Renal cortex interstitium (tissue), 11 donors: ENCODE results near the gene NRBP1. TPM values are rescaled to one million over a fixed set of nuclear protein-coding genes. Genes with fewer than 3 reads are reported as not detected.

Source experiments
- DNase-seq, 11 donors: peaks; one replicate each; pipeline ENCODE4 v3.0.0-alpha.2; 2013; ENCODE audit warnings: low read depth in 9 of 11, low spot score in 4 of 11; ENCODE audit errors: extremely low read depth in 1 of 11
- polyA plus RNA-seq, 3 donors: library from polyadenylated mRNA; unstranded; fragments of 120-200 nt; gene quantifications; one replicate each; pipeline ENCODE4 v1.2.1, GENCODE V29; 2013; ENCODE audit not compliant: insufficient read length in 3 of 3

The NRBP1 gene
- polyA plus RNA-seq, 3 donors: 122 to 134 (median 123) TPM

DNA sequence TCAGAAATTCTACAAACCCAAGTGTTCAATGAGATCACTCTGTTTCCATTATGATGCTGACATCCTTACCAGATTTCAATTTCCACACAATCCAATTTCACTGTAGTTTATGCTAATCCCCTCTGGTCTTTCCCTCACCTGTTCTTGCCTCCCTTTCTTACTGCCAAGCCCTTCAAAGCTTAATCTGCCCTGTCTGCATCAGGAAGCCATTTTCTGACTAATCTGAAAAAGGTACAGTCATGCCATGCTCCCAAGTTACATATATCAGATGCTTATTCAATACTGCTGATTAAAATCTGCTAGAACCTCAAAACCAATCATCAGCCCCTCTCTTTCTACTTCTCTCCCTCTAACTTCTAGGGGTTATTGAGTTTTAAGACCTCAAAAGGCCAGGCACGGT, 22.7 kb downstream of the NRBP1 start:
- DNase-seq: no peak

DNA sequence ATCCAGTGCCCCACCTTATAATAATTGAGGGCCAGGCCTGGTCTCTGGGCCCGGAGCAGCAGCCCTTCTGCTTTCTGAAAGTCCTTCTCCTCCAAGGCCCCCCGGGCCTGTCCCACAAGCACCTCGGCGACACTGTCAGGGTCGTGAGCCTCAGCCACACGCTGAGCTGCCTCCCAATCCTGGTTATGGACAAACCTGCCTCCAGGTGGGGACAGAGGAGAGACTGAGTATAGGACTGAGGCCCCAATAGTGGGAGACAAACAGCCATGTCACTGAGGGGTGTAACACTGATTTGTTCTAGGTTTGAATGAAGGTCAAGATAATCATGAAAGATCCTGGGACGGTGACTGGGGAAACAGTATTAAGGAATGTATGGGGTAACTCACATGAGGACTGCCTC, 25.5 kb downstream of the NRBP1 start:
- no peak for DNase-seq

DNA sequence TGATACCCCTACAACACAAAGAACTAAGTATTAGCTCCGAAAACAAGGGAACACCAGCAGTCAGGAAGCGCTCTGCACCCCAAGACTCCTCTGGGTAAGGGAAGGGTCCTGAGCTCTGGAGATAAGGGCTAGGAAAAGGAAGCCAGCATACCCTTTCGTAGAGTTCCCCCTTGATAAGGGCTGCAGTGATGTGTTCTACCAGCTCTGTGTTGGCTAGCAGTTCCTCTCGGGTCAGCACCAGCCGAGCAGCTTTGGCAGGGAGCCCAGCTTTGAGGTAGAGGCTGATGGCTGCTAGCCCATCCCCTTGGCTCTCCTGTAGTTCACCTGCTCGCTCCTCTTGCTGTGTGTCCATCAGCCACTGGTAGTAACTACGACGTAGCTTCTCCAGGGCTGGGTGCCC, 32.7 kb downstream of the NRBP1 start:
- DNase-seq: no peak

DNA sequence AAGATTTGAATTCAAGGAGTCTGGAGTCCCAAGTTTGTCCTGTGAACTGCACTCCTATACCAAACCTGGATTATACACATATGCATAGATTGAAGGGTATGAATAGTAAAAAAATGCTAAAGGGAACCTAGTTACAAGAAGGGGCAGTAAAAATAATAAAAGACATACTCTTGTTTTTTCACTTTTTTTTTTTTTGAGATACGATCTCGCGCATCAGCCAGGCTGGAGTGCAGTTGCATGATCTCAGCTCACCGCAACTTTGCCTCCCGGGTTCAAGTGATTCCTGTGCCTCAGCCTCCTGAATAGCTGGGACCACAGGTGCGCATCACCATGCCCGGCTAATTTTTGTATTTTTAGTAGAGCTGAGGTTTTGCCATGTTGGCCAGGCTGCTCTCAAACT, 36.0 kb downstream of the NRBP1 start:
- DNase-seq: no peak

DNA sequence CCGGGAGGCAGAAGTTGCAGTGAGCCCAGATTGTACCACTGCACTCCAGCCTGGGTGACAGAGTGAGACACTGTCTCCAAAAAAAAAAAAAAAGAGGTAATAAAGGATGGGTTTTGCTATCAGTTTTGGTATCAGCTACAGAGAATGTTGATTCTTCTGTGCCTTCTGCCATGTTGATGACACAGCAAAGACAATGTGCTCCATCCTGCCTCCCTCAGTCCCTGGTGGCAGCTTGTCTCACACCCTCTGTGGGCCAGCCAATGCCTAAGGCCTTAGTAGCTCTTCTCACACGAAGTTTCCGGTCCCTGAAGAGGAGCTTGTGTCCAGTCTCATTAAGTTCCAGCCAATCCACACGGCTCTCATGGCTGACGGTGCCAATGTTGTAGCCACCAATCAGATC, 43.5 kb downstream of the NRBP1 start:
- no peak for DNase-seq

DNA sequence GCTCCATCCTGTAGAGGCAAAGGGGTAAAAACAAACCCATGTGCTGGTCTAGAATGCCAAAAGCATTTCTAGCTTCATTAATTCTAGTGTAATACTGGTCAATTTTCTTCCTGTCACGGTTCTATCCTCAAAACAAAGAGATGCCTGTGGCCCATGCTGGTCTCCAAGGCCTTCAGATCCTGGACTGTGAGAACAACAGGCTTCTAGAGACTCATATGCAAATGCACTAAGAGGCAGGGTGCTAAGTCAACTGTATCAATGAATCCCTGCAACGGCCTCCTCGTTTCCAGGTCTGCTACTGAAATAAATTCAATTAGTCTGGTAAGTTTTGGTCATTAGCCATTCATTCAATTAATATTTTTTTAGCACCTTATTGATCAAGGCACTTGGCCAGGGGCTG, 57.1 kb downstream of the NRBP1 start:
- no peak for DNase-seq

DNA sequence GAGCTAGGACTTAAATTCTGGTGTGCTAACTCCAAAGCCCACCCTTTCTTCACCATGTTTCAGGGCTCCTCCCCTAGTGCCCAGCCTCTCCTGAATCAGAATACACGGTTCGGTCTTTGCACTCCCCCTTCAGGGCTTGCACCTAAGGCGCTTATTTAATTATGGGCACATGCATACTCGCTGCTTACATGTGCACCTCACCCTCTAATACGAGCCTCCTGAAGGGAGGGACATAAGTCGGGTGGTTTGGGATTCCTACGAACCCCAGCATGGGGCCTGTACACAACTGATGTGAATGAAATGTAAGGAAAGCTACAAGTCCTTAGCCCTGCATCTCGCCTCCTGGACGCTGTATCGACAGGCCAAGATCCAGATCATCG, 60.7 kb downstream of the NRBP1 start:
- peak in 1 of 11 donors; percentile 15 for DNase-seq

DNA sequence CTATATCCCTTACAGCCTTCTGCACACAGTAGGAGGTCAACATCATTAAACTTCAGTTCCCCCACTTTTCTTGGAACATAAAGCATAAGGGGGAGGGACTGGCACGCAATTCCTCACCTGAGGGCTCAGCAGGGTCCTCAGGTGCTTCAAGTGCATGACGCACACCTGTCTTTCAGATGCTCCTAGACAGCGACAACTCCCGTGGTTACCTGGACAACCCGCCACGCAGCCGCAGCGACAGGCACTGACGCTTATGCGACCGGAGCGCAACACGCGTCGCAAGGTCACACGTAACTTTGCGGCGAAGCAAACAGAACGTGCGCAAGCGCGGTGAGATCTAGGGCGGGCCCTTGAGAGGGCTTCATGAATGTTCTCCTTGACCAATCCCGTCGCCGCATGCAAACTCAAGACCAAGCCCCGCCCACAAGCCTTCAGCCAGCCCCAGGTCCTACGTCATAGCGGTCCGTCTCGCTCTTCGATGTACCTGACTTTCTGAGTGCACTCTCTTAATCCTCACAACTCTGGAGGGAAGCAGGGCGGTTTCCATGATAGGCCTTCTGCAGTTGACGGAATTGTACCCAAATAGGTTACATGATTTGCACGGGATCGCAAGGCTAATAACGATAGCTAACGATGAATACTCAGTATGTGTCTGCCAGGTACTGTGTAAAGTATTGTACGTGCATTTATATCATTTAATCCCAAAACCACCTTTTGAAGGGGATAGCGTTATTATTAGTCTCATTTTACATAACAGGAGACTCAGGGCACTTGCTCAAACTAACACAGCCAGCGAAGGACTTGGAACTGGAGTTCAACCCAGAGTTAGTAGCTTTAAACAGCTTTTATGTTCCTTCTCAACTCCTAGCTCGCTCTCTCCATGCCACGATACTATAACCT, 61.3 kb downstream of the NRBP1 start, which contains the start of gene IFT172:
TSS of gene IFT172 (minus strand) at position 246 of the 900 bp plus-strand sequence. CDS start at position 156, 90 bp downstream.
- DNase-seq: peak; percentile 95 to 99 (median 98)

Other genes with a start within 250 kb of the NRBP1 start
- 100 to 1,000 TPM; 148 to 150 (median 148) TPM for gene ATRAID, start 216.6 kb upstream of the NRBP1 start, polyA plus RNA-seq
- 10 to 100 TPM; 37.2 to 47.6 (median 42.0) TPM for gene SLC5A6, start 216.4 kb upstream of the NRBP1 start, polyA plus RNA-seq
- 10 to 100 TPM; 50.4 to 54.6 (median 54.1) TPM for gene CAD, start 211.3 kb upstream of the NRBP1 start, polyA plus RNA-seq
- 1 to 10 TPM; 6.0 to 9.2 (median 7.6) TPM for gene SLC30A3, start 165.6 kb upstream of the NRBP1 start, polyA plus RNA-seq
- gene DNAJC5G, start 153.2 kb upstream of the NRBP1 start, polyA plus RNA-seq: 1 to 10 TPM in 2 of 3 donors, under 1 TPM in 1; 0.59 to 1.7 (median 1.4) TPM
- 1 to 10 TPM; 5.3 to 7.7 (median 5.7) TPM for gene TRIM54, start 146.2 kb upstream of the NRBP1 start, polyA plus RNA-seq
- gene UCN, start 120.2 kb upstream of the NRBP1 start, polyA plus RNA-seq: 1 to 10 TPM in 1 of 3 donors, under 1 TPM in 2; 0.56 to 1.1 (median 0.82) TPM
- 10 to 100 TPM; 74.0 to 90.5 (median 81.4) TPM for gene MPV17, start 105.5 kb upstream of the NRBP1 start, polyA plus RNA-seq
- 10 to 100 TPM; 68.4 to 72.3 (median 71.3) TPM for gene GTF3C2, start 71.9 kb upstream of the NRBP1 start, polyA plus RNA-seq
- 10 to 100 TPM; 49.7 to 56.0 (median 52.3) TPM for gene EIF2B4, start 58.3 kb upstream of the NRBP1 start, polyA plus RNA-seq
- 100 to 1,000 TPM; 101 to 110 (median 101) TPM for gene SNX17, start 58.0 kb upstream of the NRBP1 start, polyA plus RNA-seq
- gene ZNF513, start 47.9 kb upstream of the NRBP1 start, polyA plus RNA-seq: 10 to 100 TPM; 14.9 to 22.5 (median 21.0) TPM
- 100 to 1,000 TPM in 1 of 3 donors, 10 to 100 TPM in 2; 84.3 to 105 (median 95.1) TPM for gene PPM1G, start 19.0 kb upstream of the NRBP1 start, polyA plus RNA-seq
- gene KRTCAP3, start 13.8 kb downstream of the NRBP1 start, polyA plus RNA-seq: 10 to 100 TPM in 1 of 3 donors, 1 to 10 TPM in 2; 5.1 to 10.8 (median 8.6) TPM
- gene IFT172, start 61.1 kb downstream of the NRBP1 start, polyA plus RNA-seq: 10 to 100 TPM; 44.4 to 66.7 (median 46.0) TPM
- gene FNDC4, start 66.6 kb downstream of the NRBP1 start, polyA plus RNA-seq: 1 to 10 TPM; 6.4 to 8.1 (median 7.0) TPM
- gene GCKR, start 68.2 kb downstream of the NRBP1 start, polyA plus RNA-seq: under 1 TPM in 2 of 3 donors, not detected in 1; 0.20 to 0.38 TPM
- gene ZNF512, start 154.4 kb downstream of the NRBP1 start, polyA plus RNA-seq: 10 to 100 TPM; 75.8 to 84.2 (median 76.3) TPM
- gene CCDC121, start 200.4 kb downstream of the NRBP1 start, polyA plus RNA-seq: 10 to 100 TPM; 10.6 to 13.0 (median 12.9) TPM
- 10 to 100 TPM; 51.0 to 66.7 (median 59.0) TPM for gene GPN1, start 200.4 kb downstream of the NRBP1 start, polyA plus RNA-seq
- gene SUPT7L, start 235.0 kb downstream of the NRBP1 start, polyA plus RNA-seq: 10 to 100 TPM; 56.3 to 66.7 (median 60.5) TPM
- 10 to 100 TPM; 31.7 to 36.2 (median 35.7) TPM for gene SLC4A1AP, start 235.3 kb downstream of the NRBP1 start, polyA plus RNA-seq